Iris pigment epithelial cell (primary cell): ENCODE results near the gene PACC1.

Experiments
- DNase-seq: peaks from one replicate; pipeline ENCODE4 v3.0.0-alpha.2; 2011; ENCODE audit warnings: low read depth

The PACC1 gene

GRCh38 chr1:212437179-212437798 lies 22.6 kb upstream of the PACC1 start:
- DNase-seq = no peak

GRCh38 chr1:212434992-212435391 lies 20.3 kb upstream of the PACC1 start:
- DNase-seq = no peak

GRCh38 chr1:212433577-212434462 lies 19.1 kb upstream of the PACC1 start:
- DNase-seq = no peak

- DNase-seq = peak; percentile 80
Measured at GRCh38 chr1:212432661-212433576, 18.2 kb upstream of the PACC1 start, which contains the start of gene NENF. Gene NENF (plus strand): TSS chr1:212432920. CDS start chr1:212432944, 24 bp downstream.

GRCh38 chr1:212432272-212432660 lies 17.6 kb upstream of the PACC1 start:
- DNase-seq = peak; percentile 30

GRCh38 chr1:212431644-212432043 lies 17.0 kb upstream of the PACC1 start:
- DNase-seq = no peak

GRCh38 chr1:212430955-212431394 lies 16.3 kb upstream of the PACC1 start:
- peak; percentile 56 for DNase-seq

- peak; percentile 79 for DNase-seq
Measured at GRCh38 chr1:212430416-212430815, 15.7 kb upstream of the PACC1 start.

GRCh38 chr1:212428496-212428895 lies 13.8 kb upstream of the PACC1 start:
- no peak for DNase-seq

GRCh38 chr1:212423879-212424278 lies 9.2 kb upstream of the PACC1 start:
- DNase-seq = no peak

GRCh38 chr1:212421165-212421564 lies 6.5 kb upstream of the PACC1 start:
- DNase-seq = no peak

GRCh38 chr1:212415107-212415841 lies 588 bp upstream of the PACC1 start:
- DNase-seq = no peak

GRCh38 chr1:212413902-212414327 lies 771 bp downstream of the PACC1 start:
- peak; percentile 36 for DNase-seq

- DNase-seq = no peak
Measured at GRCh38 chr1:212412374-212412773, 2.3 kb downstream of the PACC1 start.

- no peak for DNase-seq
Measured at GRCh38 chr1:212410231-212410820, 4.4 kb downstream of the PACC1 start.

- DNase-seq = no peak
Measured at GRCh38 chr1:212402666-212403321, 11.9 kb downstream of the PACC1 start.

- peak; percentile 75 for DNase-seq
Measured at GRCh38 chr1:212401838-212402582, 12.7 kb downstream of the PACC1 start.

GRCh38 chr1:212401042-212401441 lies 13.6 kb downstream of the PACC1 start:
- DNase-seq = no peak

GRCh38 chr1:212397171-212397570 lies 17.5 kb downstream of the PACC1 start:
- no peak for DNase-seq

- DNase-seq = no peak
Measured at GRCh38 chr1:212396638-212397037, 18.0 kb downstream of the PACC1 start.
